Retinal pigment epithelial cell (primary cell): ENCODE measurements around the gene UNC5C.

Experiments
- DNase-seq: peaks from one replicate; pipeline ENCODE4 v3.0.0-alpha.2; 2010; ENCODE audit warnings: low read depth
- H3K4me3 ChIP-seq: 2 replicates; pipeline ENCODE4 v1.5.1; 2011; ENCODE audit warnings: mild to moderate bottlenecking, low read length, control low read depth, moderate library complexity
- TF ChIP-seq, protein P1 (sequence below): conservative IDR thresholded peaks from 2 replicates; pipeline ENCODE4 v1.5.1; 2011; ENCODE audit warnings: low read depth, low read length, control low read depth, inconsistent platforms

Gene UNC5C

DNA sequence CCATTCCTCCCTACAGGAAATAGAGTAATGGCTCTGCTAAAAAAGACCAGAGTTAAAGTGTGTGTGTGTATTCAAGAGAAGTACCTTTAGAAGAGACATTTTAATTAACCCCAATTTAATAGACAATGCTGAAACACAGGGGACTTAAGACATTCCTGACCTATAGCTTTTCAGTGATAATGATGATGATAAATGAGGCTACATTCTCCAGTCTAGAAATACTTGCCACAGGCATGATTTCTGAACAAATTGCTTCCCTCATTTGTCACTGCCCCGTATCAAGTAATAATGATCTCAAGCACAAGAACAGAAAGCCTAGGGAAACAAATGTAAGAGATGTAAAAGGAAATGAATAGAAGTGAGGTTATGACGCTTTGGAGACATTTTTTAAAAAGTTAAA lies 117.1 kb downstream of the UNC5C start:
- H3K4me3 ChIP-seq = no peak overlapping the region
- DNase-seq = no peak
- TF ChIP-seq, protein P1, sequence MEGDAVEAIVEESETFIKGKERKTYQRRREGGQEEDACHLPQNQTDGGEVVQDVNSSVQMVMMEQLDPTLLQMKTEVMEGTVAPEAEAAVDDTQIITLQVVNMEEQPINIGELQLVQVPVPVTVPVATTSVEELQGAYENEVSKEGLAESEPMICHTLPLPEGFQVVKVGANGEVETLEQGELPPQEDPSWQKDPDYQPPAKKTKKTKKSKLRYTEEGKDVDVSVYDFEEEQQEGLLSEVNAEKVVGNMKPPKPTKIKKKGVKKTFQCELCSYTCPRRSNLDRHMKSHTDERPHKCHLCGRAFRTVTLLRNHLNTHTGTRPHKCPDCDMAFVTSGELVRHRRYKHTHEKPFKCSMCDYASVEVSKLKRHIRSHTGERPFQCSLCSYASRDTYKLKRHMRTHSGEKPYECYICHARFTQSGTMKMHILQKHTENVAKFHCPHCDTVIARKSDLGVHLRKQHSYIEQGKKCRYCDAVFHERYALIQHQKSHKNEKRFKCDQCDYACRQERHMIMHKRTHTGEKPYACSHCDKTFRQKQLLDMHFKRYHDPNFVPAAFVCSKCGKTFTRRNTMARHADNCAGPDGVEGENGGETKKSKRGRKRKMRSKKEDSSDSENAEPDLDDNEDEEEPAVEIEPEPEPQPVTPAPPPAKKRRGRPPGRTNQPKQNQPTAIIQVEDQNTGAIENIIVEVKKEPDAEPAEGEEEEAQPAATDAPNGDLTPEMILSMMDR = no peak

DNA sequence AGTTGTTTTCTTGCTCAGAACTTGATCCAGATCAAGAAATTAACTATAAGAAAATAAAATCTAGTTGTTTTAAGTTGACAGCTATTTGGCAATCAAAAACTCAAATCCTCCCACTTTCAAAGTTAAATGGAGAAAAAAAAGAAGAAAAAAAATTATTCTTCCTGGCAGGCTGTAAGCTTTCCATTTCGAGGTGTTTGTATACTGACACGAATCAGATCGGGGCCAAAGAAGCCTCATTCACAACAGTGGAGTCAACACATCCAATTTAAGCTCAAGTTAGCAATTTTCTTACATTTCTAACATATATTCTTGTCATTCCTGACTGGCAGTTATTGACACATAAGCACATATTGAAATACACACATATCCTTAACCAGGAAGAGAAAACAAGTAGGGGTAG lies 119.4 kb downstream of the UNC5C start:
- TF ChIP-seq, protein P1 = no peak
- no peak overlapping the region for H3K4me3 ChIP-seq
- no peak for DNase-seq

DNA sequence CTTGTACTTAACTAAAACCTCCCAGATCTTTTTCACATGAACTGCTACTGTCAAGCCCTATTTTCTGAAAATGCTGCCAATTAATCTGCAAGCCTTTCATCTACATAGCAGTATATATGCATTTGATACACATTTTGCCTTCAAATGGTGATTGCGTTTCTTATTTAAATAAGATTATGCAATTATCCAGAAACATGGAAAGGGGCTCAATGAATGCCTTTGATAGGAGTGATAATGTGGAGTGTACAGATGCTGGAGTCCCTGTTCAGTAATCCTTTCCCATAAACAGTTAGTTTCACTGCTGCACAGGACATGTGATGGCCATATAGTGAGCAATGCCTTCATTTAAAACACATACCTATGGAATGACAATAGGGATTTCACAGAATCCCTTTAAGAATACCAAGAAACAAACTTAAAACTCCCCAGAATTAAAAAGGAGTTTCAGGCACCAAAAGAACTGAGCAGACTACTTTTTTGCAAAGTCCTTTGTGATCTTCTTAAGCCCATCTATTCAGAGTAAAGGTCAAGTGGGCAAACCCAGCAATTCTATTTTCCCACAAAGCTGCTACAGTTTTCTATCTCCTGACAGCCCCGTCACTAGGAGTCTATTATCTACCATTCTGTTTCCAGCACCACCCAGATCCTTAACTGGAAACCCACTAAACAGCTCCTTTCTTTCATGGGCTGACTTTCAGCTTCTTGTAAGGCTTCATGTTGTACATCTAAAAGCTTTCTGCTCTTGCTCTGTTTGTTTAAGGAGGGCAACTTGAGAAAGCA lies 120.3 kb downstream of the UNC5C start:
- peak; percentile 88 for DNase-seq
- H3K4me3 ChIP-seq = no peak overlapping the region
- TF ChIP-seq, protein P1 = no peak

DNA sequence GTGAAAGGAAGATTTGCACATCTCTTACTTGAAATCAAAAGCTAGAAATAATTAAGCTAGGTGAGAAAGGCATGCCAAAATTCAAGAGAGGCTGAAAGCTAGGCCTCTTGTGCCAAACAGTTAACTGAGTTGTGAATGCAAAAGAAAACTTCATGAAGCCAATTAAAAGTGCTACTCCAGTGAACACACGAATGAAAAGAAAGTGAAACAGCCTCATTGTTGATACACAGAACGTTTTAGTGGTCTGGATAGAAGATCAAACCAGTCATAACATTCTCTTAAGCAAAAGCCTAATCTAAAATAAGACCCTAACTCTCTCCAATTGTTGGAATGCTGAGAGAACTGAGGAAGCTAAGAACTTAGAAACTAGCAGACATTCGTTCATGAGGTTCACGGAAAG lies 122.3 kb downstream of the UNC5C start:
- TF ChIP-seq, protein P1 = no peak
- no peak overlapping the region for H3K4me3 ChIP-seq
- DNase-seq = no peak

DNA sequence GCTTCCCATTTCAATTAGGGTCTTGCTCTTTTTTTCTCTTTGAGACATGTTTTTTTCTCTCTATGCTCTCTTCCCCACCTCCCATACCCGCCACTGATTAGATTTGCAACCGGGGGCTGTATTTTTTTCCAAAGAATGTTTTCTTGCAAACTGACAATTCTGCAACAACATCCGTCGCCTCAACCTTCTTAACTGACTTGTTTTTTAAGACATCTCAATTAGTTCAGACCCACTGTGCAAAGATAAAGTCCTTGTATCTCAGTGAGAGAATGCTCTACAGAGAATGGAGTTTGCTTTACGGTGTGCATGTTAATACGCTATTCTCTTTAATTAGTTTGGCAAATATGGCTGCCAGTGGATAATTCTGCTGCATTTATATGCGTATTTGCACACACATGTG lies 126.3 kb downstream of the UNC5C start:
- DNase-seq = no peak
- TF ChIP-seq, protein P1 = no peak
- no peak overlapping the region for H3K4me3 ChIP-seq

DNA sequence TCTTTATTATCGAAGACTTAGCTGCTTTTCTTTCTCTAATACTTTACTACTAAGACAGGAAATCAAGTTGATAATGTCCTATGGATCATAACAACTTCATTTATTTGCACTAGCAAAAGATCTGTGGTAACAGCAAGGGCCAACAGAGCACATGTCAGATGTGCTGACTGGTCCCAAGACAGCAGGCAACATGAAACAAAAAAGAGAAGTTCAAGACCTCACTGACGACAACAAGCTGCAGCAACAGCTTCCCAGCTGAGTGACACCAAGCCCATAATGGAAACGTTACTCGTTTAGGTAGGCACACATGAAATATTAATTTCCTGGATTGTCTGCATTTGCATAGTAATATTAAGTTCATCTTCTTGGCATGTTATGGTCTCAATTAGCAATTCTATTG lies 126.9 kb downstream of the UNC5C start:
- TF ChIP-seq, protein P1 = no peak
- no peak for DNase-seq
- H3K4me3 ChIP-seq = no peak overlapping the region

DNA sequence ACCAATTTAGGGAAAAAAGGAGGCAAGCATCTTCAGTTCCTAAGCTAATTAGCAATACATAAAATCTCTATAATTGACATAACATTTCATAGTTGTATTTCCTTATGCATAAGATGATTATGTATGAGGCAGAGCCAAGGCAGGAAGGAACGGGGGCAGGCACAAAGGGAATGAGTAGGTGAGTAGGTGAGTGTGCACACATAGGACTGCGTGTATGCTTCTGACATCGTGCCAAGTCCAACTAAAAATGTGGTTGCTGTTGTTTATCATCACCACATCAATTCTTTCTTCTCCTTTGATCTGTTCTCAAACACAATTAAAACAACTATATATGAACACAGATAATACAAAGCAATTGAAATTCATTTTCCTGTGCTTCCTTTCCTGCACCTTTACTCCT lies 131.2 kb downstream of the UNC5C start:
- H3K4me3 ChIP-seq = no peak overlapping the region
- DNase-seq = no peak
- TF ChIP-seq, protein P1 = no peak
